NCI-H2227 treated with DMSO at 0.1 percent for 48 hours (cell line): Measurements from ENCODE around the gene TRPM3.
"Not testable (repeated sequence)": the region's sequence is repeated elsewhere in the genome, so short reads cannot be mapped to it uniquely, and the experiment has no call there.

ENCODE experiments used
- DNase-seq: peaks from one replicate; lab custom pipeline; 2025; lab: John Stamatoyannopoulos, UW

The TRPM3 gene

GRCh38 chr9:70656281-70656680, 465.1 kb downstream of the TRPM3 start:
- DNase-seq = no peak

- DNase-seq = no peak
These were observed 467.3 kb downstream of the TRPM3 start for GRCh38 chr9:70654144-70654543.

- not testable (repeated sequence) for DNase-seq
These were observed 476.8 kb downstream of the TRPM3 start for GRCh38 chr9:70644627-70645026.

- DNase-seq = no peak
These were observed 479.1 kb downstream of the TRPM3 start for GRCh38 chr9:70642341-70642740.

- DNase-seq = no peak
These were observed 479.8 kb downstream of the TRPM3 start for GRCh38 chr9:70641631-70642030.

GRCh38 chr9:70641031-70641430, 480.4 kb downstream of the TRPM3 start:
- no peak for DNase-seq

- peak; percentile 38 for DNase-seq
These were observed 481.3 kb downstream of the TRPM3 start for GRCh38 chr9:70639853-70640814.

- DNase-seq = no peak
These were observed 485.6 kb downstream of the TRPM3 start for GRCh38 chr9:70635790-70636189.

GRCh38 chr9:70634696-70635095, 486.7 kb downstream of the TRPM3 start:
- DNase-seq = no peak

GRCh38 chr9:70630971-70631370, 490.4 kb downstream of the TRPM3 start:
- DNase-seq = no peak

- not testable (repeated sequence) for DNase-seq
These were observed 492.2 kb downstream of the TRPM3 start for GRCh38 chr9:70629080-70629685.

GRCh38 chr9:70625078-70625477, 496.3 kb downstream of the TRPM3 start:
- no peak for DNase-seq

- no peak for DNase-seq
These were observed 502.6 kb downstream of the TRPM3 start for GRCh38 chr9:70618784-70619183.

- no peak for DNase-seq
These were observed 504.2 kb downstream of the TRPM3 start for GRCh38 chr9:70617033-70617828.

GRCh38 chr9:70616228-70616990, 505.0 kb downstream of the TRPM3 start:
- DNase-seq = no peak

- no peak for DNase-seq
These were observed 505.8 kb downstream of the TRPM3 start for GRCh38 chr9:70615464-70616138.

- DNase-seq = no peak
These were observed 506.5 kb downstream of the TRPM3 start for GRCh38 chr9:70614786-70615463.

- no peak for DNase-seq
These were observed 508.2 kb downstream of the TRPM3 start for GRCh38 chr9:70613024-70613768.

- DNase-seq = no peak
These were observed 511.2 kb downstream of the TRPM3 start for GRCh38 chr9:70610287-70610644.
